Inferior parietal cortex (tissue), 1 donor: ENCODE data around the gene SYT14.

Experiments used
- DNase-seq: peaks from one replicate; pipeline ENCODE4 v3.0.0-alpha.2; 2016; ENCODE audit errors: extremely low spot score

Gene SYT14

GRCh38 chr1:210201681-210202080 lies 263.7 kb downstream of the SYT14 start:
- DNase-seq: no peak

DNA sequence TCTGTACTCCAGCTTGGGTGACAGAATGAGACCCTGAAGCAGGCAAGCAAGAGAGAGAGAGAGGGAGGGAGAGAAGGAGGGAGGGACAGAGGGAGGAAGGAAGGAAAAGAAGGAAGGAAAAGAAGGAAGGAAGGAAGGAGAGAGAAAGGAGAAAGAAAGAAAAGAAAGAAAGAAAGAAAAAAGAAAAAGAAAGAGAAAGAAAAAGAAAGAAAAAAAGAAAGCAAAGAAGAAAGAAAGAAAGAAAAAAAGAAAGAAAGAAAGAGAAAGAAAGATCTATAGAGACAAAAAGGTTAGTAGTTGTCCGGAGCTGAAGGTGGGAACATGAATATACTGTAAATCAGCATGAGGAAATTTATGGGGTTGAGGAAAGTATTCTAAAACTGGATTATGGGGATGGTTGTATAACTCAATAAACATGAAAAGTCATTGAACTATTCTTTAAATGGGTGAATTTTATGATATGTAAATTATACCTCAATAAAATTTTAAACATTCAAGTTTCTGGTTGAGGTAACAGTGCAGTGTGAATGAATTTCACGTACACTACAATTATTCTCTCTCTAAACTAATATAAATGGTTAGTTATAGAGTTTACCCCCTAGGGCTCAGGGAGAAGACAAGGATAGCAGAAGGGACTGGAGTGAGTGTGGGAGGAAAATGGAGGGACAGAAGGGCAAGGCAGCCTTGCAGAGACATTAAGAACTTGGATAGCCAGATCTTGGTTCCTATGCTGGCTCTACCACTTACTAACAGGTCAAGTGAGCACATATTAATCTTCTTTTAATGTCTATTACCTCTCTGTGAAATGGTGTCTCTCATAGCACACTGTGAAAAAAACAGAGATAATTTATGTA lies 269.8 kb downstream of the SYT14 start:
- DNase-seq: no peak

DNA sequence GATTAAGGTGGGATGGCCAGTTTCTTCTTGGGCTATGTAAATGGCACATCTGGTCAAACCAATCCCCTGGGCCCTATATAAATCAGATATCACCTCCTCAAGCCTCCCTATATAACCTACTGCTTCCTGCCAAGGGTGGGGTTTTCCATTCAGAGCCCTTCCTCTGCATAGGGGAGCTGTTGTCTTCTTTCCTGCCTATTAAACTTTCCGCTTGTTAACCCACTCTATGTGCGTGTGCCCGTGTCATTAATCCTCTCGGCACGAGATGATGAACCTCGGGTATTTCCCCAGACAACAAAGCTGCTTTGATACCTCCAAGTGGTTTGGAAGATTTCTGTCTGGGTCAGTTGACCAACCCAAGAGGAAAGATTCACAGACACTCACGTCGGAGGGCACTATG lies 275.3 kb downstream of the SYT14 start:
- DNase-seq: no peak

GRCh38 chr1:210214573-210215409 lies 276.8 kb downstream of the SYT14 start:
- no peak for DNase-seq

GRCh38 chr1:210217482-210217881 lies 279.5 kb downstream of the SYT14 start:
- DNase-seq: no peak

DNA sequence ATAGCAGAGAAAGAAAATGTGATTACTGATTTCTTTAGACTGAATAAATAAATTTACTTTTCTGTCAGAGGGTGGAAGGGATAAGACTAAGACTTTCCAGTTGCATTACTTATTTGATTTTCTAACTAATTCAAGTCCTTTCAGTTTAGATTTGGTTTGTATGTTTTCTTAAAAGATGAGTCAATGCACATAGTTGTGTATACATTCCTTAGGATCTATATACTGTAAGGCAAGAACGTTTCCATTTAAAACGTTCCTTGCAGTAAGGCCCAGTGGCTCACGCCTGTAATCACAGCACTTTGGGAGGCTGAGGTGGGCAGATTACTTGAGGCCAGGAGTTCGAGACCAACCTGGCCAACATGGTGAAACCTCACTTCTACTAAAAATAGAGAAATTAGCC lies 280.0 kb downstream of the SYT14 start:
- no peak for DNase-seq
